GM23248 (cell line): ENCODE results near the gene CACNA2D1.

Source experiments
- EZH2 ChIP-seq: fragments of 200-600 bp; sonication (generic); IDR thresholded peaks from 2 replicates; pipeline ENCODE4 v1.6.1; 2018; ENCODE audit warnings: antibody characterized with exemption, mild to moderate bottlenecking; ENCODE audit not compliant: insufficient read depth, poor library complexity, severe bottlenecking
- EZH2phosphoT487 ChIP-seq: fragments of 200-600 bp; sonication (generic); IDR thresholded peaks from 2 replicates; pipeline ENCODE4 v1.6.1; 2018; ENCODE audit warnings: antibody characterized with exemption, moderate library complexity, mild to moderate bottlenecking, low read depth; ENCODE audit not compliant: insufficient read depth

DNA sequence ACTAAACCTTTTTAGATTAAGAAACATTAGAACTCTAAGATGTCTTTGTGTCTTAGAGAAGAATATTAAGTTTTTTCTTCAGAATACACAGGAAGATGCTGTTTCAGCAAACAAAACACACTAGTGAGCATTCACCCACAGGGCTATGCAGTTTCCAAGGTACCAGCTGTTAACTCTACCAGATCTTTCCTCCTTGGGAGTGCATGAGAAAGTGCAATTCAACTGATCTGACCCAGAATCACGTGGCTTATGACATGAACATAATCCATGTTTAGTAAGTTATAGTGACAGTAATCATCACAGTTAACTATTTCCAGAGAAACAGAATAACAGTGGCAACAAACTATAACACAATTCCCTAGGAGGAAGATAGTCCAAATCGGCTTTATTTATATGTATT is 270.7 kb downstream of the CACNA2D1 start:
- TF ChIP-seq EZH2phosphoT487 = no peak
- TF ChIP-seq EZH2 = no peak
